ENCODE data around the gene CLSTN2.

Gene CLSTN2

DNA sequence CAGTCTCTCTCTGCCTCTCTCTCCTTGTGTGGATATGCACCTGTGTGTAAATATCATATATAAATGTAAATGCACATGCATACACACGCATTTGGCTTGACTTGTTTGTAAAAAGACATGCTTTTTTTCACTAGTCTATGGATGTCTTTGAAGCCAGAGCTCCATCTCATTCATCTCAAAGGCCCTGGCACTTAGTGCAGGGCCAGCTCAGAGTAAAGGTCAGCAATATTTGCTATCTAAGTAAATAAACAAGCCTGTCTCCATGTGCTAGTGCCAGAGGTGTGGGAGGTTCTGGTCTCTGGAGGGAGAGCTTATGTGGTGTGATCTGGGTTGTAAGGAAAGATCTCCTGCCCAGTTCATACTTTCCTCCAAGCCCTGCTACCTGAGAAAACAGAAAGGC, 5.6 kb downstream of the CLSTN2 start:
- H3K4me3 ChIP-seq (ENCODE audit: low read depth, low read length), result no peak overlapping the region
- no peak for TF ChIP-seq CTCF (IDR thresholded peaks at IDR 0.05; ENCODE audit: insufficient read depth, low read length, missing control alignments)
- POLR2A ChIA-PET, result no interaction called here
- DNase-seq (ENCODE audit: low read depth, low spot score), result no peak
- CTCF ChIA-PET, result no interaction called here

DNA sequence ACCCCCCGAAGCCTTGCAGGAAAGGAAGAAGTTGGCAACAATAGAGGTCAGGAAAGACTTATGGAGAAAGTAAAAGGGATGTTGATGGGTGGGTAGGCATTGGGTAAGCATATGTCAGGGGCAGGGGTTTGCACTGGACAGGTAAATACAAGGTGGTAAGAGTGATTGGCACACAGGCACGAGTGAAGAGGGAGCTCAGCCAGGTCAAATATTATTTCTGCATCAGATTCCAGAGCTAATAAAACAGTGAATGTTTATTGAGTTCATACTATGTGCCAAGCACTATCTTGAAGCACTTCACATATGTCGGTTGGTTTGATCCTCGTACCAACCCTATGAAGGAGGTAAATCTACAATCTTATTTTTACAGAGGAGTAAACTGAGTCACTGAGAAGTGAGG, 6.6 kb downstream of the CLSTN2 start:
- ChIA-PET CTCF (no interaction called here), POLR2A (no interaction called here)
- H3K4me3 ChIP-seq (ENCODE audit: low read depth, low read length), result no peak overlapping the region
- DNase-seq (ENCODE audit: low read depth, low spot score), result no peak
- no peak for TF ChIP-seq CTCF (IDR thresholded peaks at IDR 0.05; ENCODE audit: insufficient read depth, low read length, missing control alignments)

DNA sequence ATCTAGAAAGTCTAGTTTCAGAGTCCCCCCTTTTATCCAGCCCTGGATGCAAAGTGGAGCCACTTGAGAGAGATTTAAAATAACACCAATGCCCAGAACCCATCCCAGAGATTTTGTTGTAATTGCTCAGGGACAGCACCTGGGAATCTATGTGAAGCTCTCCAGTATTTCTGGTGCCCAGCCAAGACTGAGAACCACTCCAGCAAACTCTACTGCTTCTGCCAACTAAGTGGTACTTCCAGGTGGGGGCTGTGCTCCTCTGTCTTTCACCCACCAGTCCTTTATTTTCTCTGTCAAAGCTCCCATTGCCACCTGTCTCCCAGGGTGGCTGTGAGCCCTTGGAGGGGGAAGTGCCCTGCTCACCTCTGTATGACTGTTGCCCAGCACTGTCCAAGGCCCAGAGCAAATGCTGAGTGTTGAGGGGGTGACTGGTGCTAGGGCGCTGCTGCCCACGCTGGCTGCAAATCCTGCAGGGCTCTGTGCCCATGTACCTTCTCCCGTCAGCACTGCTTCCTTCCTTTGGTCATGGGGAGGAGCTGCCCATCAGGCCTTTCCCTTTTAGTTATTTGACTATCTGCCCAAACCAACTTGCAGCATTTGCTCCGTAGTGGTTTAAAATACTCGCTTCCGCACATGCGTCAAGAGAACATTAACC, 9.4 kb downstream of the CLSTN2 start:
- no peak for DNase-seq (ENCODE audit: low read depth, low spot score)
- CTCF ChIA-PET, result no interaction called here
- no peak for TF ChIP-seq CTCF (IDR thresholded peaks at IDR 0.05; ENCODE audit: insufficient read depth, low read length, missing control alignments)
- POLR2A ChIA-PET, result no interaction called here
- H3K4me3 ChIP-seq (ENCODE audit: low read depth, low read length), result no peak overlapping the region

- ChIA-PET CTCF (no interaction called here), POLR2A (no interaction called here)
- H3K4me3 ChIP-seq (ENCODE audit: low read depth, low read length), result no peak overlapping the region
- TF ChIP-seq CTCF (IDR thresholded peaks at IDR 0.05; ENCODE audit: insufficient read depth, low read length, missing control alignments), result no peak
- DNase-seq (ENCODE audit: low read depth, low spot score), result no peak
Measured at GRCh38 chr3:139945386-139945785, 10.4 kb downstream of the CLSTN2 start.

DNA sequence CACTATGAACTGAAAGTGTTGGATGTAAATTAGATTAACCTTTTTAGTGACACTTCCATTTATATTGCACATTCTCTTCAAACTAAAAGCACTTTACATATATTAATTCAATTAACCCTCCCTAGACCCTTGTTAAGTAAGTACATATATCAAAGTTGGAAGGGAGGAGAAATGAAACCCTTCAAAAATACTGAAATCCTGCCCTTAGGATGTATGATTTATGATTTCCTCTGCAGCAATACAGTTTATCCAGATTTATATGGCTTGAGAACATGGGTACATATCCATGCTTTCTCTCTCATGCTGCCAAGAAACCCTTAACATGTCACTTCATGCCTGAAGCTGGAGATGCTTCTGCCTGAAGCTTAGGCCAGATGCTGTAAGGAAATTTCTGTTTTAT, 11.0 kb downstream of the CLSTN2 start:
- no peak overlapping the region for H3K4me3 ChIP-seq (ENCODE audit: low read depth, low read length)
- no peak for TF ChIP-seq CTCF (IDR thresholded peaks at IDR 0.05; ENCODE audit: insufficient read depth, low read length, missing control alignments)
- CTCF ChIA-PET, result no interaction called here
- POLR2A ChIA-PET, result no interaction called here
- no peak for DNase-seq (ENCODE audit: low read depth, low spot score)

GRCh38 chr3:139948467-139948866, 13.5 kb downstream of the CLSTN2 start:
- ChIA-PET CTCF (interaction anchor here (2.6 kb wide), 1 partner anchor 11 kb away, joined by 11 read pairs; no protein-coding TSS in a partner anchor), POLR2A (no interaction called here)
- no peak for TF ChIP-seq CTCF (IDR thresholded peaks at IDR 0.05; ENCODE audit: insufficient read depth, low read length, missing control alignments)
- no peak overlapping the region for H3K4me3 ChIP-seq (ENCODE audit: low read depth, low read length)
- no peak for DNase-seq (ENCODE audit: low read depth, low spot score)

Data from AG04449 (cell line).